HG02981 (cell line): Measurements from ENCODE around the gene HDAC7.
A peak's percentile ranks its signal among the peaks of the same experiment; 100 is the strongest.

Source experiments
- ATAC-seq: cut with Tn5 transposase; IDR thresholded peaks from one replicate; pipeline ENCODE4 v1.9.1; 2021; ENCODE audit warnings: mild to moderate bottlenecking, moderate library complexity; ENCODE audit not compliant: unreplicated experiment

The HDAC7 gene

DNA sequence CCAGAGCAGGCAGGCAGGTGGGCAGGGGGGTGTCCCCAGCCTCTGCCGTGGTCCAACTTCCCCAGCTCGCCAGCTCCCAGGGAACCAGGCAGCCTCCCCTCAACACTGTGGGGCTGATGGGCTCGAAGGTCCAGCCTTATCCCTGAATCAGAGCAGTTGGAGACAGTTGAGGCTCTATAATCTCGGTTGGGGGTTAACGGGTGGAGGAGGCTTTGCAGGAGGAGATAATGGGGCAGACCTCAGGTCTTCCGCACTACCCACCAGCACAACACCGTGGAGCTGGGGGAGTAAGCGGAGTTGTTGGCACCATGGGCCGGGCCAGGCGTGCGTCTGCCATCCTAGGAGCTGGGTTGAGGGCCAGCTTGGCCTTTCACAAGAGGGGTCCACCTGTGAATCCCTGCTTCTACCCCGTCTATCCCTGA lies 13.9 kb upstream of the HDAC7 start:
- ATAC-seq, result no peak

DNA sequence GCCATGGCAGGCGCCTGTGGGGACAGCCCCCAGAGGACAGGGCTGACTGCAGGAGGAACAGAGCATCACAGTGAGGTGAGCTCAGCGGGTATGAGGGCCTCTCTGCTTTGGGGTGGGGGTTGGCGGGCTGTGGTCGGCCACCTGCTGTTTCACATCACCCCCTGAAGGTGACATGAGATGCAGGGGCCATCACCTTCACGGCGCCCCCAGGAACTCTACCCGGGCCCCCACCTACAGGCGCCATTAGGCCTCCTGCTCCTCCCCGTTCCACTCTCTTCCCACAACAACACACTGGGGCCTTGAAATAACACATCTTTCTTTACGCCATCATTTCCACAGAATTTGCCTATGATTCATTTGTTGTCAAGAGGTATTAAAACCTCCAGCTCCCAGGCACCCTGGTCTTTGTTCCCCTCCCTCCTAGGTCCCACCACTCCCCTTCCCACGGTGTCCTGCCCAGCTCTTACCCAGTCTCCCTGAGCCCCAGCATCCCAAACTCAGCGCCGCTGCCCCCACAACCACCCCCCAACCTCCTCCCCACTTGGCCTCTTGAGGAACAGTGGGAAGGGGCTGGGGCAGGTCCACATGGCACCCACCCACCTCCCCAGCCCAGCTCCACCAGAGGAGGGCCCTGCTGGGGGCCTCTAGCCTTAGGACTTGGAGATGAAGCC lies 12.7 kb upstream of the HDAC7 start:
- ATAC-seq, result no peak

DNA sequence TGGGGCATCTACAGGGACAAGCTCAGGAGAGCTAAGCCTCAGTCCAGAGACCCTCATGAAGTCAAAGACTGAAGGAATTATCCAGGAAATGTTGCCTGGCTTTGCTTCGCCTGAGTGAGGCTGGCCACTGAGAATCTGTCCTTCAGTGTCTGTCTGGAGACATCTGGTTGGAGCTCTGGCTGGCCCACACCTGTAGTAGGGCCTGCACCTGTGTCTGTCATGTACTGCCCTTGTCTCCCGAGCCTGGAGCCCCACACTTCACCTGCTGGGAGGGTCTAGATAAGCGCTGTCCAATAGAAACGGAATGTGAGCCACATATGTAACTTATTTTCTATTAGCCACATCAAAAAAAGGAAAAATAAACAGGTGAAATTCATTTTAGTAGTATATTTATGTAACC lies 9.9 kb upstream of the HDAC7 start:
- no peak for ATAC-seq

DNA sequence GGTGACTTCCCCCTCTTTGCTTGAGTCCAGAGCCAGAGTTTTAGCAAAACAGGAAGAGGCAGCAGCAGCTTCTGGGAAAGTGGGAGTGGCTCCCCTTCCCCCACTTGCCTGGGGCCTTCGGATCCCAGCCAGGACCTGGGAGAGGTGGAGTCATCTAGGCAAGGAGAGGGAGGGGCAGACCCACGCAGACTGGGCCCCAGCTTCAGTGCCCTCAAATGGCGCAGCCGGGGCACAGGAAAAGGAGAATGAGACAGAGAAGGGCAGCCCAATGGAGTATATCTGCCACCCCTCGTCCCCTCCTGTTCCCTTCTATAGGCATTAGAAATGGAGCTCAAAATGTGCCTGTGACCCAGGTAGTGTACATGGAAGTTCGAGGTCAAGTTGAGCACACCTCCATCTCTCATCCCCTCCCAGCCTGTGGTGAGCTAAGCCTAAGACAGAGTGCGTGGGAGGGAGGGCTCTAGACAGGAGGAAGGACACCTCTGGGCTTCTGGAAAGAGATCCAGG lies 9.3 kb upstream of the HDAC7 start:
- no peak for ATAC-seq

DNA sequence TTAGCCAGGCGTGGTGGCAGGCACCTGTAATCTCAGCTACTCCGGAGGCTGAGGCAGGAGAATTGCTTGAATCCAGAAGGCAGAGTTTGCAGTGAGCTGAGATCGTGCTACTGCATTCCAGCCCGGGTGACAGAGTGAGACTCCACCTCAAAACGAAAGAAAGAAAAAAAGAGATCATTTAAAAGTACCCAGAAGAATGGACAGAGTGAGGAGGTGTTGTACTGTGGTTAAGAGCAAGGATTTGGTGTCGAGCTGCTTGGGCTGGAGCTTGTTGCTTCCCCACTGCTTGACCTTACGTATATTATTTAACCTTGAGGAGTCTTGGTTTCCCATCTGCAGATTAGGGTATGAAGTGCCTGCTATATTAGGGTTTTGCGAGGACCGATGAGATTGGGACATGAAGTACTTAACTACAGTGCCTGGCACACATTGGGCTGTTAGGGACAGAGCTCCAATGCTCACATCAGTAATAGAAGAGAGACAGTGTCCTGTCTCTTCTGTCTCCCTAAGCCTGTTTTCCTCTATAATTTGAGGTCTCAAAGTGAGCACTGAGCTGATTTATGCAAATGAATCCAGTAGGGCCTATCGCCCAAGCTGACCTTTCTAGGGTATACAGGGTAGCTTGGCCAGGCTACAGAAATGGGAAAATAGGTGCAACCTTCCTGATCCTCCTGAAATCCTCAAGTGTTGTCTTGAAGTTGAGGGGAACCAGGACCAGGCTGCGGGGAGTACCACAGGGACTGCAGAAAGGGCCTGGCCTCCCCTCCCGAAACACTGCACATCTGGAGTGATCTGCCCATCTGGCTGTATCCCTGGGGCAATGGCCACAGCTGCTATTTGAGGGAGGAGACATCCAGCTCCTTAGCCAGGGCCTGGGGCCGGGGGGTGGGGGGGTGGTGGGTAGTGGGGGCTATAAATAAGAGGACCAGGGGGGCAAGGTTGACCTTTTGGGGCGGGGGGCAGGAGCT lies 8.6 kb upstream of the HDAC7 start:
- no peak for ATAC-seq

DNA sequence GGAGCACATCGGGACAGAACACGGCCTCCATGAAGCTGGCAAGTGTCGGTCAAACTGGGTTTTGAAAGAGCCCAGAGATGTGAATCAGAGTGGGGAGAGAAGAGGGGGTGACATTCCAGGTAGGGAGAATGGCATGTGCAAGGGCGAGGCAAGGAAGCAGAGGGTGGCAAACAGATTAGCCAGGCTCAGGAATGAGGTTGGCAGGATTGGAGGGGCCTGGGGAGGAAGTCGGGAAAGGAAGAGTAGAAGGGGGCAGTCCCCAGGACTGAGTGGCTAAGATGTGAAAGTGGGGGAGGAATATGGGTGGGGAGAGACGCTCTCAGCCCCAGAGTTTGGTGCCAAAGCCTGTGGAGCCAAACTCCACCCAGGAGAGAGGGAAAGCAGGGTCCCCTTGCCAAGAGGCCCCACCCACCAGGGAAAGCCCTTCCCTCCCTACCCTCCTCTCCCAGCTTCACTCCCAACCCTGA lies 5.5 kb upstream of the HDAC7 start:
- ATAC-seq, result no peak

DNA sequence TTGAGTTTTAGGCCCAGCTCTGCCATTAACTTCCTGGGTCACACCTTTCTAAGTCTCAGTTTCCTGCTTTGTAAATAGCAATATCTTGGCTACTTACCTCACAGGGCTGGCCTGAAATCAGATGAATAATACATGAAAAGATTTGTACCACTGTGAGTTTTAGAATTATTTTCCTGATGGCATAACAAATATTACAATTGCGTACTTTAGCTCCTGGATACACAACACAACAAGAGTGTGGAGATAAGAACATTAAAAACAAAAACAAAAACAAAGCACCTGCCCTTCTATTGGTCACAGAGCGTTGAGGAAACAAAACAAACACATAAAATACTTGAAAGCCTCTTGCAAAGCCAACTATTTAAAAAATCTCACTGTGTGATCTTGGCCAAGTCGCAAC lies 4.9 kb upstream of the HDAC7 start:
- no peak for ATAC-seq

DNA sequence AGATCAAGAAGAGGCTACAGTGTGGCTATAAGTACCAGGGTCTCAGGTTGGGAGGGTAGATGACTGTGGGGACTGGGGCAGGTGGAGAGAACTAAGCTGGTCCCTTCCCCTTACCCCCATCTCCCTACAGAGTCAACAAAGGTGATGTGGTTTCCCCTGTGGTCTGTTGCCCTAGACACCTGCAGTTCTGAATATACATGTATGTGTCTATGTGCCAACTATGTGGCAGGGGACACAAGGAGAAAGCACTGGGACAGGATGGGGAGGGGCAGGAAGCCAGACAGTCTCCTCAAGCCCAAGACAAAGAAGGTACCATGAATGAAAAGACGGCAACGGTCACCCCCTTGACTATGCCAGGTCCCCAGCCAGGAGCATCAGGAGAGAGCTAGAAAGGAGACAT lies 4.5 kb upstream of the HDAC7 start:
- no peak for ATAC-seq

DNA sequence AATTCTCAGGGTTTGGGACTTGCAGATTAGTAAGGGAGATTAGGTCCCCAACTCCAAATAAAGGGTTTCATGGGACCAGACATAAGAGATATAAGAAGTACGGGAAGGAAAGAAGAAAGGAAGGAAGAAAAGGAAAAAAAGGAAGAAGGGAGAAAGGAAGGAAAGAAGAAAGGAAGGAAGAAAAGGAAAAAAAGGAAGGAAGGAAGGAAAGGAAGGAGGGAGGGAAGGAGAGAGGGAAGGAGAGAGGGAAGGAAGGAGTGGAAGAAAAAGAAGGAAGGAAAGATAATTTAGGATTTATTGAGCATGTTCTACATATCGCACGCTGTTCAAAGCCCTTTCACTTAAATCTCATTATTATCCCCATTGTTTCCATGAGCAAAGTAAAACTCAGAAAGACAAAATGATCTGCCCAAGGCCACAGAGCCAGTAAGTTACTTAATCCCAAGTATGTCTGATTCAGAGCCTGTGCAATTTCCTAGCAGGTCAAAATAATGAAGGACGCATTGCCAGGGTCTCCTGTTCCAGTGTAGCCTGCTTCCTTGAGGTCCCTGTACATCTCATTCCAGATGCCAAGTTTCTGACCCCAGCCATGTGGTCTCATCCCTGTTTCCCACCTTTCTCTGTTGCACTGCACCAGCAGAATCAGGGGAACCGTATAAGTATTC lies 3.9 kb upstream of the HDAC7 start:
- ATAC-seq, result no peak

DNA sequence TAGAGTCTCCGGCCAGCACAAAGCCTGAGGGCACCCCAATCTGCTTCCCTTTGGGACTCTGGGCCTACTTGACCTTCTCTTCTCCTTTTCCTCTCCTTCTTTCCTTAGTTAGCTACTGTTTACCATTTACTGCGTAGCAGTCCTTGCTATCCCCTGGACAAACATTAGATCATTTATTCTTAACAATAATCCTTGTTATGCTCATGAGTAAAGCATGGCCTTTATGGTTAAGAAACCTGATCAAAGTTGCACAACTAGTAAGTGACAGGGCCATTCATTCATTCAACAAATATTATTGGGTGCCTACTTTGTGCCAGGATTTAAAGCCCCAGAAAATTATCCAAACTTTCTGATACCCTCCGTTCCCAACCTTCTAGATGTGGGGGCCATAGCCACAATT lies 3.2 kb upstream of the HDAC7 start:
- no peak for ATAC-seq

DNA sequence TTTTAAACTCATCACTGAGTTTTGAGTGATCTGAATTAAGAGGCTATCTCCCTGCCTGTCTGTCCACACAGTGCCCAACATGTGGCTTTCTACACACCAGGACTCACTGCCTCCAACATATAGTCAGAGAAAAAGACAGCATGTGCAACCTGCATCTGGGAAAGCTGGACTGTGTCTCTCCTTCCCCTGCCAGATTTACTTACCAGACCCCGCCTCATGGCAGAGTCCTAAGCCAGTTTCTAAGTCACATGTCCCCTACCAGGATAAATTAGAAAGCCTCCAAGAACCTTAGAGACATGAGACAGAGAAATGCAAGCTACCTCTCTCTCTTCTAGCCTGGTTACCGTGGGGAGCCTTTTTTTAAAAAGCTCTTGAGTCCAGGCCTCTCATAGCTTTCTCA lies 2.7 kb upstream of the HDAC7 start:
- no peak for ATAC-seq

DNA sequence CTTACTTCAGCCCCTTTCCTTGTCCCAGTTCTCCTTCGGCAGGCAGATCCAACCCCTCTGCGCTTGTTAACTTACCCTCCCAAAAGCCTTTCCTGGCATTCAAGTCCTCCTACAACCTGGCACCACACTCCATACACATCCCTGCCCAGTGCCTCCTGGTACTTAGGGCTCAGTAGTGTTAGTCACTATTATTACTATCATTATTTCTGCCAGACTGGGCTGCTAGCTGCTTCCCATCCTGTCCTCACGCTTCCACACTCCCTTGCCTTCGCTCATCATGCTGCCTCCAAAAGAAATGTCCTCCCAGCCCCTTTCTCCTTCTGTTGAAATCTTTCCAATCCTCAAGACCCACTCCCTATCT lies 1.6 kb upstream of the HDAC7 start:
- ATAC-seq, result no peak

DNA sequence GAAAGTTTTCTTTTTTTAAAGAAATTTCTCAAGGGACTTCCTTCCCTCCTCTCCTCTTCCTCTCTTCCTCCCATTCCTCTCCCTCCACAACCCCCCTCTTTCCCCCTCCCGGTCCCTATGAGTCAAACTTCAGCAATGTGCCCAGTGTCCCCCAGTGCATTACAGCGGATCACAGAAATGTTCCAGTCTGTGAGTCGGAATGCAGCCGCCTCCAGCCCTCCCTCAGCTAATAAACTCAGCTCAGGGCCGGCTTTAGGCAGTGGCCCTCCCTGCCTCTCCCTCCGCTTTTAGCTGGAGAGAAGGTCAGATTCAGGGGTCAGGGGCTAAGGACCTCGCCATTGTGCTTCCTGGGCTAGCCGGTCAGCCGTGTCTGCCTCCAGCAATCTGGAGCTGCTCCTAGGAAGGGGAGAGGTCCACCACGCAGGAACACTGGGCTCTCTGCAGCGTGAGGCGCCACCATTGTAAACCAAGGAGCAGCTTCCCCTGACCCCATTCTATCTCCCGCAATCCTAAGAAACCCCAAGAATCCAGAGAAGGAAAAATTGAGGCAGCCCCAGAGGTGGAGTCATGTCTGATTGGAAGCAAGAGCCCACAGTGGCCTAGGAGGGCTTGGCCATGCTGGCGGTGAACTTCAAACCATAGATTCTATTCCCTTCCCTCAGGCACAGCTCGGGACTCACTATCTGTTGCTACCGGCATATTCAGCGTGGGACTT lies 1.1 kb upstream of the HDAC7 start:
- ATAC-seq, result no peak

DNA sequence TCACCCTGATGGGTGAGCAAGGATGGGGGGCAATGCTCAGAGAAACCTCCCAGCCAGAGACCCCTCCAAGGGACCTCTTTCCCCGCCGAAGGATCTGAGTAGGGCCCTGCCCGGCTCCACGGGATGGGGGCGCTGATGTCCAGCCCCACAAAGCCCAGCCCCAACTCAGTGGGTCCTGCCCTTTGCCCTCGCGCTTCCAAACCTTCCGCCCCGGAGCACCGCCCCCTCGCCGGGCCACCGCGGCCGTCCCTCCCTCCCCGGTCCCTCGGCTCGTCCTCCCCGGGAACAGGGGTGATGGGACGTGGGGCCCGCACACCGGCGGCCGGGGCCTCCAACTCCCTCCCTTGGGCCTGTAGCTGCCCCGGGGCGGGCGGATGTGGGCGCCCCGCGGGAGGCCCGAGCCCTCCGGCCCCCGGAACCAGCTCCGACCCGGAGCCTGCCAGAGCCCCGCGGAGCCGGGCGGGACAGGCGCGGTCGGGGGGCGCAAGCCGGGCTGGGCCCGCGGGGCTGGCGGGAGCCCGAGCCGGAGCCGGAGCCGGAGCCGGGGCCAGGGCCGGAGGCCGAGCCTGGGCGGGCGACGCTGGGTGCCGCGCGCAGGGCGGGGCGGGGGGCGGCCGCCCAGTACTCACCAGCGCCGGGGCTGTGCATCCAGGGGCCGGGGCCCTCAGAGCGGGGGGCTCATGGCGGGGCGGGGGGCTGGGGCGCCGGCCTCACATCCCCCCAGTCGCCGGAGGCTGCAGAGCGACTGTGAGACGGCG lies 386 bp downstream of the HDAC7 start:
- ATAC-seq, result peak; percentile 34

DNA sequence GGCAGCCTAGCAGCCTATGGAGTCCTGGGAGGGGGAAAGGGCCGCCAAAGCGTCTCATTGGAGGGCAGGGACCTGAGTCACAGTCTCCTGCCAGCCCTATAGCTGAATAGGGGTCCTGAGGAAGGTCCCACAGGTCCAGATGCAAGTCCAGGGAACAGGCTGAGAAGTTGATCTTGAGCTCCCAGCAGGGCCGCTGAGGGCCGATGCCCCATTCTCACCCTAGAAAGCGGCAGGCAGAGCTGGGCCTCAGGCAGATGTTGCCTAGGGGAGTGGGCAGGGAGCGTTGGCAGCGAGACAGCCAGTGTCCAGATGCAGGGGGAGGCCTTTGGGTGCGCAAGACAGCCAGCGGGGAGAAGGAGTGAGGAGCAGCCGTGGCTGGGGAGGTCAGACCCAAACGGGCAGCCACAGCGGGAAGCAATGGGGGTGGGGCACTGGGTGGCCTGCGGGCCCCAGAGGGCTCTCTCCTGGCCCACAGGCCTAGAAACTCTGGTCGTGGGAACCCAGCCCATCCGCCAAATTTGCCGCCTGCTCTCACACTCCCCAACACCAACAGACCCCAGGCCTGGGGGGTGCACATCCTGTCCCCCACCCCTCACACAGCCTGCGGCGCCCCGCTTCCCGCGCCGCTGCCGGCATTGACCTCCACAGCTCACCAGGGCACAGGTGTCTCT lies 1.1 kb downstream of the HDAC7 start:
- ATAC-seq, result peak; percentile 3

DNA sequence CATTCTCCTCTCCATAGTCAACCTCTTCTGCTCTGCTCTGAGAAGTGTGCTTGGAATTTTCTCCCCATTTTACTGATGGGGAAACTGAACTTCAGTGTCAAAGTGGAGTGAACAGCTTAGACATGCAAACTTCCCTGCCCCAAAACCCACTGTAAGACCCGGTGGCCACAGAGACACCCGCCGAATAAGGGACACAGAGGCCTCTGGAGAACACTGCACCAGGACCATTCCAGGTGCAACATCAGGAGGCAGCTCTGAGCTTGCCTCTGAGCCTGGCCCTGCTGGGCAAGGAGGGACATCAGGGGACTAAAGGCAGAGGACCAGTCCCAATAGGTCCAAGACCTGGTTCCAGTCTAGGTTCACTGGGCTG lies 1.7 kb downstream of the HDAC7 start:
- ATAC-seq, result no peak

DNA sequence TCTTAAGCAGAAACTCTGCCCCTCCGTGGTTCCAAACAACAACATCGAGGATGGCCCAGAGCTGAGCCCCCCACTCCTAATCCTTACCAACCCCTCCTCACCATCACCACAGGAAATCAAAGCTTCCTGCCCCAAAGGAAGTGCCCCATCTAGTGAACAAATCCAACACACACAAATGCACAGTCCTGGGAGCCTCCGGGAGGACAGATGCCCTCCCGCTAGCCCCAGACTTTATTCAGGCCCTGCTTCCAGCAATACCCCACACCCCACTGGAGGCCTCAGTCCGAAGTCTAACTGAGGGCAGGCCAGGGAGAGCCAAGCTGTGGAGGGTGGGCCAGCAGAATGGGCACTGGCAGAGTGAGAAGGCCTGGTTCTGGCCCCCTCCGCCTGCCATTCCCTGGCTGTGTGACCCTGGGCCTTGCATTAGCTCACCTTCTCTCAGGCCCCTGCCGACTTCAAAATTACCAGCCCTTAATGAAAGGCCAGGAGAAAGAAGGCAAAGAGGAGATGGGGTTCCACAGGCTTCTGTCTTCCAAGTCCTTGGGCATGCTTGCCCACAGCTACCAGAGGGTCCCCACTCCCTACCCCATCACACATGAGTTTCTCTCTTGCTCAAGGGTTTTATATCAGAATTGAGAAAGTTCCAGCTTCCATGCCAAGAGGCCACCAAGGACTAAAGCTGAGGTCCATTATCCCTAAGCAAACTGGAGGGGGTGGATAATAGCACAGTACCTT lies 2.3 kb downstream of the HDAC7 start:
- ATAC-seq, result no peak

DNA sequence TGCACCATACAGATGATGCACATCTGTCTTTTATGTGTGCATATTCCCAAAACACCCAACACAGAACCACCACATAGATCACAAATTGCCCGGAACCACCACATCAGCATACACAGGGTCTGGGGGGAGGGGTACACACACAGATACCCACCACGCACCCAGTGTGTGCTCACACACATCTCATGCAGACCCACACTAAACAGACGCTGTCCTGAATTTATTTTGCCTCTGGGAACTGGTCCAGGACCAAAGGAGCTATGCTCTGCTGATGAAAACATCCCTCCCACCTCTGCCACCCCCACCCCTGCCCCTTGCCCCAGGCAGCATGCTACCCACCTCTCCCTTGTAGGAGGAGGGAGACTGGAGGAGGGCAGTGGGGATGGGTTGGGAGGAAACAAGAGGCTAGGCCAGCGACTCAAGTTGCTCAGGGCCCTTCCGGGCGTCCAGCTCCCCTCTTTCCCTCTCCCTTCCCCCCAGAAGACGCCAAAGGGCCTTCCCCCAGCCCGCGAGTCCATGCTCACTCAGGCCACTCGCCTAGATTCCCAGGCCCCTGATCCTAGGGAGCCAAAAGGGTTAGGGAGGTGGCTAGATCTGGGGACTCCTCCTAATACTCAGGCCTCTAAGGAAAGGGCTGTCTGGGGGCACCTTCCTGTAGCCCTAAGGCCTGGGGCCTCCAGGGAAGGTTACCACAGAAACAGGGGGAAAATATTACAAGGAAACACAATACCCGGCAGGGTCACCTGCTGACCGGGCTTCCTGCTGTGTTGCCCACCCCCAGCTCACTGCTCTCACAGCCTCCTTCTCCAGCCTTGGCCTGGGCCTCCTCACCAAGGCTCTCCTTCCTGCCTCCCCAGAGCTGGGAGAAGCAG lies 3.1 kb downstream of the HDAC7 start:
- no peak for ATAC-seq
